ENCODE data around the gene GABRD.

Gene GABRD

GRCh38 chr1:2065699-2066098, 46.6 kb downstream of the GABRD start:
- no peak overlapping the region for H3K4me3 ChIP-seq (ENCODE audit: insufficient read depth, low read depth, low read length, poor library complexity, severe bottlenecking)
- peaks cover 8% of the 10 kb centered on the region for H3K36me3 ChIP-seq (ENCODE audit: control insufficient read depth, insufficient read depth, low read length)
- DNase-seq: no peak
- no peaks in the 10 kb centered on the region for H3K4me1 ChIP-seq (ENCODE audit: control insufficient read depth, insufficient read depth, low read length, poor library complexity, severe bottlenecking)
- no peaks in the 10 kb centered on the region for H3K27me3 ChIP-seq (replicated peaks; ENCODE audit: control insufficient read depth, insufficient read depth, low read length, poor library complexity, severe bottlenecking)
- no peaks in the 10 kb centered on the region for H3K9me3 ChIP-seq (ENCODE audit: control insufficient read depth, low read length)
- no peak overlapping the region for H3K27ac ChIP-seq (ENCODE audit: insufficient read depth, low read length, poor library complexity, severe bottlenecking)

GRCh38 chr1:2067393-2067792, 48.2 kb downstream of the GABRD start:
- DNase-seq: no peak
- Histone ChIP-seq H3K9me3 (ENCODE audit: control insufficient read depth, low read length) (no peaks in the 10 kb centered on the region), H3K4me1 (ENCODE audit: control insufficient read depth, insufficient read depth, low read length, poor library complexity, severe bottlenecking) (no peaks in the 10 kb centered on the region)

GRCh38 chr1:2067981-2068380, 48.8 kb downstream of the GABRD start:
- no peak for DNase-seq
- Histone ChIP-seq H3K27ac (ENCODE audit: insufficient read depth, low read length, poor library complexity, severe bottlenecking) (no peak overlapping the region), H3K9me3 (ENCODE audit: control insufficient read depth, low read length) (no peaks in the 10 kb centered on the region), H3K4me1 (ENCODE audit: control insufficient read depth, insufficient read depth, low read length, poor library complexity, severe bottlenecking) (no peaks in the 10 kb centered on the region), H3K36me3 (ENCODE audit: control insufficient read depth, insufficient read depth, low read length) (no peaks in the 10 kb centered on the region), H3K4me3 (ENCODE audit: insufficient read depth, low read depth, low read length, poor library complexity, severe bottlenecking) (no peak overlapping the region), H3K27me3 (replicated peaks; ENCODE audit: control insufficient read depth, insufficient read depth, low read length, poor library complexity, severe bottlenecking) (no peaks in the 10 kb centered on the region)

More at GRCh38 chr1:2067393-2067792, 48.2 kb downstream of the GABRD start:
- no peaks in the 10 kb centered on the region for H3K36me3 ChIP-seq (ENCODE audit: control insufficient read depth, insufficient read depth, low read length)
- H3K27ac ChIP-seq (ENCODE audit: insufficient read depth, low read length, poor library complexity, severe bottlenecking): no peak overlapping the region
- H3K27me3 ChIP-seq (replicated peaks; ENCODE audit: control insufficient read depth, insufficient read depth, low read length, poor library complexity, severe bottlenecking): no peaks in the 10 kb centered on the region
- H3K4me3 ChIP-seq (ENCODE audit: insufficient read depth, low read depth, low read length, poor library complexity, severe bottlenecking): no peak overlapping the region

GRCh38 chr1:2068951-2069350, 49.8 kb downstream of the GABRD start:
- Histone ChIP-seq H3K4me3 (ENCODE audit: insufficient read depth, low read depth, low read length, poor library complexity, severe bottlenecking) (no peak overlapping the region), H3K27me3 (replicated peaks; ENCODE audit: control insufficient read depth, insufficient read depth, low read length, poor library complexity, severe bottlenecking) (no peaks in the 10 kb centered on the region), H3K36me3 (ENCODE audit: control insufficient read depth, insufficient read depth, low read length) (no peaks in the 10 kb centered on the region), H3K27ac (ENCODE audit: insufficient read depth, low read length, poor library complexity, severe bottlenecking) (no peak overlapping the region), H3K9me3 (ENCODE audit: control insufficient read depth, low read length) (no peaks in the 10 kb centered on the region), H3K4me1 (ENCODE audit: control insufficient read depth, insufficient read depth, low read length, poor library complexity, severe bottlenecking) (no peaks in the 10 kb centered on the region)
- DNase-seq: no peak

- no peaks in the 10 kb centered on the region for H3K9me3 ChIP-seq (ENCODE audit: control insufficient read depth, low read length)
- H3K4me1 ChIP-seq (ENCODE audit: control insufficient read depth, insufficient read depth, low read length, poor library complexity, severe bottlenecking): no peaks in the 10 kb centered on the region
- H3K27me3 ChIP-seq (replicated peaks; ENCODE audit: control insufficient read depth, insufficient read depth, low read length, poor library complexity, severe bottlenecking): no peaks in the 10 kb centered on the region
- H3K4me3 ChIP-seq (ENCODE audit: insufficient read depth, low read depth, low read length, poor library complexity, severe bottlenecking): no peak overlapping the region
- no peak for DNase-seq
- H3K27ac ChIP-seq (ENCODE audit: insufficient read depth, low read length, poor library complexity, severe bottlenecking): no peak overlapping the region
- no peaks in the 10 kb centered on the region for H3K36me3 ChIP-seq (ENCODE audit: control insufficient read depth, insufficient read depth, low read length)
These were observed 50.9 kb downstream of the GABRD start for GRCh38 chr1:2070016-2070415.

DNA sequence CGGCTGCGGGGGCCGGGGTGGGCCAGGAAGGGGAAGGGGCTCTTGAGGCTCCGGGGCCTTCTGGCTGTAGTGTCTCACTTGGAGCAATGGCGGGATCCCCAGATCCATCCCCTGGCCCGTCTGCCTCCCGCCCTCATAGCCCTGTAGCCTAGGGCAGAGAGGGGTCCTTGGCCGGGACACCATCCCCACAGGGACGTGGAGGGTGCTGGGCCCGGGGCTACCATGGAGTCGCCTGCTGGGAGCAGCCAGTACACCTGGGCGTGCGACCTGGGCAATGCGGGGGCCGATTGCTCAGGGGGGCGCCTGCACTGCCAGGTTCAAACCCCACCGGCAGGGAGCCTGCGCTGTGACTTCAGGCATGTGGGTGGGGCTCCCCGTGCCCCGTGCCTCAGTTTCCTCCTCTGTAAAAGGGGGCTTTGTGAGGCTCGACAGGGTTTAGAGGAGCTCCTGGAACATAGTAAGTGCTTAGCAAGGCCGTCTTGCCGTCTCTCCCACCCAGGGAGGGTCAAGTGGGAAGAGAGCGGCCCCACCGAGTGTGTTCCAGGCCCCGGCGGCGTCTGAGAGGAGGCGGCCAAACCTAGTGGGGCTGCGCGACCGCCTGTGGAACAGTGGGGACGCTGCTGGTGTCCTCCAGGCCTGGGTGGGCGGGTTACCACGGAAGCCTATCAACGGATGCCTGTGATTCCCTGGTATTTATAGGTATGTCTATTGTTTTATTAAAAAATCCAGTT, 51.8 kb downstream of the GABRD start:
- Histone ChIP-seq H3K27ac (ENCODE audit: insufficient read depth, low read length, poor library complexity, severe bottlenecking) (no peak overlapping the region), H3K4me3 (ENCODE audit: insufficient read depth, low read depth, low read length, poor library complexity, severe bottlenecking) (no peak overlapping the region), H3K9me3 (ENCODE audit: control insufficient read depth, low read length) (no peaks in the 10 kb centered on the region), H3K4me1 (ENCODE audit: control insufficient read depth, insufficient read depth, low read length, poor library complexity, severe bottlenecking) (no peaks in the 10 kb centered on the region), H3K27me3 (replicated peaks; ENCODE audit: control insufficient read depth, insufficient read depth, low read length, poor library complexity, severe bottlenecking) (no peaks in the 10 kb centered on the region), H3K36me3 (ENCODE audit: control insufficient read depth, insufficient read depth, low read length) (no peaks in the 10 kb centered on the region)
- DNase-seq: no peak

GRCh38 chr1:2072109-2072806, 53.1 kb downstream of the GABRD start:
- H3K4me1 ChIP-seq (ENCODE audit: control insufficient read depth, insufficient read depth, low read length, poor library complexity, severe bottlenecking): no peaks in the 10 kb centered on the region
- H3K4me3 ChIP-seq (ENCODE audit: insufficient read depth, low read depth, low read length, poor library complexity, severe bottlenecking): no peak overlapping the region
- peaks cover 3% of the 10 kb centered on the region for H3K36me3 ChIP-seq (ENCODE audit: control insufficient read depth, insufficient read depth, low read length)
- no peak for DNase-seq
- H3K27me3 ChIP-seq (replicated peaks; ENCODE audit: control insufficient read depth, insufficient read depth, low read length, poor library complexity, severe bottlenecking): no peaks in the 10 kb centered on the region
- H3K27ac ChIP-seq (ENCODE audit: insufficient read depth, low read length, poor library complexity, severe bottlenecking): no peak overlapping the region
- no peaks in the 10 kb centered on the region for H3K9me3 ChIP-seq (ENCODE audit: control insufficient read depth, low read length)

- Histone ChIP-seq H3K9me3 (ENCODE audit: control insufficient read depth, low read length) (peaks cover 3% of the 10 kb centered on the region), H3K4me1 (ENCODE audit: control insufficient read depth, insufficient read depth, low read length, poor library complexity, severe bottlenecking) (no peaks in the 10 kb centered on the region), H3K27ac (ENCODE audit: insufficient read depth, low read length, poor library complexity, severe bottlenecking) (no peak overlapping the region), H3K27me3 (replicated peaks; ENCODE audit: control insufficient read depth, insufficient read depth, low read length, poor library complexity, severe bottlenecking) (no peaks in the 10 kb centered on the region), H3K36me3 (ENCODE audit: control insufficient read depth, insufficient read depth, low read length) (peaks cover 6% of the 10 kb centered on the region), H3K4me3 (ENCODE audit: insufficient read depth, low read depth, low read length, poor library complexity, severe bottlenecking) (no peak overlapping the region)
- DNase-seq: no peak
These were observed 53.7 kb downstream of the GABRD start for GRCh38 chr1:2072891-2073290.

DNA sequence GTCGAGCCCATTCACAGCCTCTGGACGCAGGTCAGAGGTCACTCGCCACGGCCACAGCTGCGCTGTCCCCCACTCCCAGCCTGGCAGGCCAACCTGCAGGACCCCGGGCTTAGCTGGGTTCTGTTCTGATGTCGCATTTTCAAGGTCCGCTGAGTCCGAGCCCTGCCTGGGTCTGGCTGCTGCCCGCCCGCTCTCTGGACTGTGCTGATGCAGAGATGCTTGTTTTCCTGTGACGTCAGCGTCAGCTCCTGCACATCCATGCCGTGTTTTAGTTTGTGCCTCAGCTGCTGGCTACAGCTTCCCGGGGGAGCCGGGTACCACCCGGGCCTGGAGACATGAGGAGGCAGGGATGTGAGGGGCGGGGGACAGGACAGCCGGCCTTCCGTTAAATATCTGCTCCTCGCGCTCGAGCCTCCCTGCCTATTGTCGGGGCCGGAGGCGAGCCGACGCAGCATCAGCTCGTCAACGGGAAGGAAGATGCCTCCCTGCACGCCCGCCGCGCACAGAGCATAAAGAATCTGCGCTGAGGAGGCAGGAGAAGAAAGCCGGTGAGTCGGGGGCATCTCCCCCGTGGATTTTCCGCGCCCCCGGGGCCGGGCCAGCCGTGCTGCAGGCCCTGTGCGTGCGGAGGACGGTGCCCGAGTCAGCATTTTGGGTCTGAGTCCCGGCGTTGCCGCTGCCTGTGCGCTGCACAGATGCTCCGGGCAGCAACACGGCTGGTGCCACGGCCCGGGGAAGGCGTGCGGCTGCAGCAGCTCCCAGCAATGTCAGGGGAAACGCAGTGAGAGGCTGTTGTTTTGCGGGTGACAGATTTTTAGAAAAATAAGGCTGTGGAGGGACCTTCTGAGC, 54.5 kb downstream of the GABRD start:
- Histone ChIP-seq H3K27ac (ENCODE audit: insufficient read depth, low read length, poor library complexity, severe bottlenecking) (no peak overlapping the region), H3K36me3 (ENCODE audit: control insufficient read depth, insufficient read depth, low read length) (peaks cover 6% of the 10 kb centered on the region), H3K4me3 (ENCODE audit: insufficient read depth, low read depth, low read length, poor library complexity, severe bottlenecking) (no peak overlapping the region), H3K27me3 (replicated peaks; ENCODE audit: control insufficient read depth, insufficient read depth, low read length, poor library complexity, severe bottlenecking) (no peaks in the 10 kb centered on the region), H3K9me3 (ENCODE audit: control insufficient read depth, low read length) (peaks cover 3% of the 10 kb centered on the region), H3K4me1 (ENCODE audit: control insufficient read depth, insufficient read depth, low read length, poor library complexity, severe bottlenecking) (no peaks in the 10 kb centered on the region)
- DNase-seq: no peak

DNA sequence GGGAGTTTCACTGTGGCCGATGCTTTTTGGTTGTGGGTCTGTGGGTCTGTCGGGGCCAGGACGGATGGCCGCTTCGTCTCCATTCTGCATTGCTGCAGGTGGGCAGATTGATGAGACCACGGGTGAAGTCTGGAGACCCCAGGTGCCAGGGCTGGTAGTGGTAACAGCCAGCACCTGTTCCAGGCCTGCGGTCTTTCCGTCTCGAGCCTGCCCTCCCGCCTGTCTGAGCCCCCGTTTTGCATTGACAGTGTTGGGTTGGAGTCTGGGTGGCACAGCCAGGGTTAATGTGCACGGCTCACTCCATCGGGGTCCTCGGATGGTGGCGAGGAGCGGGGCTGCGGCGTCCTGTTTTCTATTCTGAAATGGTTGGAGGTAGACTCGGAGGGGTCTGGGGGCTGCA, 55.3 kb downstream of the GABRD start:
- H3K27ac ChIP-seq (ENCODE audit: insufficient read depth, low read length, poor library complexity, severe bottlenecking): no peak overlapping the region
- no peaks in the 10 kb centered on the region for H3K4me1 ChIP-seq (ENCODE audit: control insufficient read depth, insufficient read depth, low read length, poor library complexity, severe bottlenecking)
- no peak overlapping the region for H3K4me3 ChIP-seq (ENCODE audit: insufficient read depth, low read depth, low read length, poor library complexity, severe bottlenecking)
- no peak for DNase-seq
- H3K9me3 ChIP-seq (ENCODE audit: control insufficient read depth, low read length): peaks cover 3% of the 10 kb centered on the region
- peaks cover 6% of the 10 kb centered on the region for H3K36me3 ChIP-seq (ENCODE audit: control insufficient read depth, insufficient read depth, low read length)
- H3K27me3 ChIP-seq (replicated peaks; ENCODE audit: control insufficient read depth, insufficient read depth, low read length, poor library complexity, severe bottlenecking): no peaks in the 10 kb centered on the region

All from effector memory CD4-positive, alpha-beta T cell (primary cell).